ENCODE measurements around the gene EDEM1. TPM values are rescaled to one million over a fixed set of nuclear protein-coding genes. Genes with fewer than 3 reads are reported as not detected.

The EDEM1 gene
- total RNA-seq, result 10 to 100 TPM; 19.5 to 43.4 (median 31.5) TPM
- polyA plus RNA-seq, result 10 to 100 TPM; 11.5 to 14.3 TPM
- long read RNA-seq, donor 1, partial matches to known transcripts, result 0 of 9 reads
- long read RNA-seq, donor 1, other reads (novel, unspliced or antisense), result 9 of 9 reads
- long read RNA-seq, donor 2, result 0 reads
- long read RNA-seq, donor 3, full-length matches to known transcripts, result 38 of 48 reads
- long read RNA-seq, donor 3, partial matches to known transcripts, result 1 of 48 reads
- long read RNA-seq, donor 3, other reads (novel, unspliced or antisense), result 9 of 48 reads

DNA sequence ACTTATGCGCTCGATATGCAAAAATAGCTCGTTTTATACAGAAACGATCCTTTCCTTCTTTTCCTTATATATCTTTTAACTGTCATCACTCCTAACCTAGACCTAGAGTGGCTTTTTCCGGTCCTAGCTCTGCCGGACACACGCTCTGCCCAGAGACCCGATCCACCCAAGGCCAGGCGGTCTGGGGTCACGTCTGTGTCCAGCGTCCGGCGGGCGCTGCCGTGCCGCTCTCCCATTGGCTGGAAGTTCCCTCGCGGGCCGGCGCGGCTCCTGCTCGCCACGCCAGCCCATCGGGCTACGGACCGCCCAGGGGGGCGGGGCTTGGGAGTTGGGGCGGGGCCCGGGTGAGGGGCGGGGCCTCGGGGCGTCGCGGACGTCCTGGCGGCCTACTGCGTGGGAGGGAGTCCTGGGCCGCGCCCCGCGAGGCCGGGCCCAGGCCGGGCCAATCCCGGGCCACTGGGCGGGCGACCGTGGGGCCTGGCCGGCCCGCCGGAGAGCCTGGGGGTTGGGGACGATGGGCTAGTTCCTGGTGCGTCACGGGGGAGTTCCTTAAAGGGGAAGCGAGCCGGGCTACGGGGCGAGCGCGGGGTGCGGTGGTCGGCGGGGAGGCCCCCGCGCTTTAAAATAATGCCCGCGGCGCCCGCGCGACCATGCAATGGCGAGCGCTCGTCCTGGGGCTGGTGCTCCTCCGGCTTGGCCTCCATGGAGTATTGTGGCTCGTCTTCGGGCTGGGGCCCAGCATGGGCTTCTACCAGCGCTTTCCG is at the start of gene EDEM1:
EDEM1 (plus strand) TSS at position 552 of the 764 bp plus-strand sequence; CDS start at position 651, 99 bp downstream.
- 0 to 1% (median 0%) methylated on average over 35 to 78 of the region's 78 CpGs for WGBS, 3 donors
- H3K27ac ChIP-seq, result peak within 1 kb of the TSS; percentile 67 to 92
- no peaks in the 10 kb centered on the region for H3K36me3 ChIP-seq
- TF ChIP-seq EP300 (IDR thresholded peaks at IDR 0.05) (no peak), CTCF (IDR thresholded peaks at IDR 0.05) (no peak), POLR2A (IDR thresholded peaks at IDR 0.05) (peak; percentile 75)
- H3K4me1 ChIP-seq (ENCODE audit: insufficient read depth), result peaks cover 6% of the 10 kb centered on the region
- peak within 1 kb of the TSS; percentile 98 for H3K4me3 ChIP-seq
- no peaks in the 10 kb centered on the region for H3K9me3 ChIP-seq
- intact Hi-C loops (cut with DNase I), result loop anchor here in 2 of 4 donors (5.0 kb wide), 1 partner anchor 65 kb away; the partner anchor contains the start of gene ARL8B (in 2 of the 2)
- DNase-seq, result peak; percentile 93 to 99 (median 95)
- H3K27me3 ChIP-seq, result no peaks in the 10 kb centered on the region

- no peaks in the 10 kb centered on the region for H3K27me3 ChIP-seq
- TF ChIP-seq POLR2A (IDR thresholded peaks at IDR 0.05) (no peak), CTCF (IDR thresholded peaks at IDR 0.05) (no peak), EP300 (IDR thresholded peaks at IDR 0.05) (no peak)
- peaks cover 7% of the 10 kb centered on the region for H3K4me1 ChIP-seq (ENCODE audit: insufficient read depth)
- 36 to 37% (median 37%) methylated on average over 5 of the region's 5 CpGs for WGBS, 3 donors
- no peak overlapping the region for H3K4me3 ChIP-seq
- H3K27ac ChIP-seq, result no peak overlapping the region
- no peaks in the 10 kb centered on the region for H3K36me3 ChIP-seq
- intact Hi-C loops (cut with DNase I), result no loop called here
- DNase-seq, result no peak
- no peaks in the 10 kb centered on the region for H3K9me3 ChIP-seq
These were observed 49.1 kb upstream of the EDEM1 start for GRCh38 chr3:5138214-5138981.

DNA sequence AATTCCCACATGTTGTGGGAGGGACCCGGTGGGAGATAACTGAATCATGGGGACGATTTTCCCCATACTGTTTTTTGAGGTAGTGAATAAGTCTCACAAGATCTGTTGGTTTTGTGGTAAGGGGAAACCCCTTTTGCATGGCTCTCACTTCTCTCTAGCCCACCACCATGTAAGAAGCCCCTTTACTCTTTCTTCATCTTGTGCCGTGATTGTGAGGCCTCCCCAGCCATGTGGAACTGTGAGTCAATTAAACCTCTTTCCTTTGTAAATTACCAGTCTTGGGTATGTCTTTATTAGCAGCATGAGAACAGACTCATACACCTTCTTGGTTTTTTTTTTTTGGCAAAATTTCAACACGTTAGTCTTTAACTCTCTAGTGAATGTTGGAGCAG is 47.3 kb upstream of the EDEM1 start:
- Histone ChIP-seq H3K36me3 (no peaks in the 10 kb centered on the region), H3K4me3 (no peak overlapping the region), H3K9me3 (no peaks in the 10 kb centered on the region), H3K27me3 (no peaks in the 10 kb centered on the region), H3K4me1 (ENCODE audit: insufficient read depth) (peaks cover 4% of the 10 kb centered on the region), H3K27ac (no peak overlapping the region)
- intact Hi-C loops (cut with DNase I), result no loop called here
- TF ChIP-seq CTCF (IDR thresholded peaks at IDR 0.05) (no peak), POLR2A (IDR thresholded peaks at IDR 0.05) (no peak), EP300 (IDR thresholded peaks at IDR 0.05) (no peak)
- 79 to 86% (median 85%) methylated on average over 4 of the region's 4 CpGs for WGBS, 3 donors
- no peak for DNase-seq

DNA sequence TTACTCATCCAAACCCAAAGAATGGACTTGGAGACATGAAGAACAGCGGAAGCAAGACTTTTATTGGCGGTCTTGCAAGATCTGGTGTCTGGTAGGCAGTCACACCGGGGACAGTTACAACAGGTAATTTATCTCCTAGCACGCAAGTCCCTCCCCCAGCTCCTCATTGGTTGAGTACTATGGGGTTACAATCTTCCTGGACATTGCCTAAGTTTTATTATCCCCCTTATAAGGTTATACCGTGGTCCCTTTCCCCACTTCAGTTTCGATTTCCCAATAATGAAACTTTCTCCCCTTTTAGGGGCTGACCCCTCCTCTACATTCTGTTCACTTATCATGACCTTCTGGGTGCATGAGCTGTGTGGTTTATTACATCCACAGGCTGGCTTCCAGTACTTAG is 46.7 kb upstream of the EDEM1 start:
- Histone ChIP-seq H3K36me3 (no peaks in the 10 kb centered on the region), H3K4me1 (ENCODE audit: insufficient read depth) (peaks cover 7% of the 10 kb centered on the region), H3K9me3 (no peaks in the 10 kb centered on the region), H3K27me3 (no peaks in the 10 kb centered on the region), H3K4me3 (no peak overlapping the region), H3K27ac (no peak overlapping the region)
- TF ChIP-seq CTCF (IDR thresholded peaks at IDR 0.05), result no peak
- TF ChIP-seq EP300 (IDR thresholded peaks at IDR 0.05), result no peak
- TF ChIP-seq POLR2A (IDR thresholded peaks at IDR 0.05), result no peak
- 94 to 97% (median 96%) methylated on average over 6 of the region's 6 CpGs for WGBS, 3 donors
- intact Hi-C loops (cut with DNase I), result no loop called here
- no peak for DNase-seq

All from ovary (tissue), 10 donors.